GM19372 (cell line): Measurements from ENCODE around the gene CD209.

Experiments
- ATAC-seq: cut with Tn5 transposase; IDR thresholded peaks from one replicate; pipeline ENCODE4 v1.9.1; 2021; ENCODE audit warnings: mild to moderate bottlenecking, low read depth, moderate library complexity; ENCODE audit not compliant: unreplicated experiment

Gene CD209

GRCh38 chr19:7709932-7710460 is 37.3 kb downstream of the CD209 start:
- ATAC-seq = no peak

DNA sequence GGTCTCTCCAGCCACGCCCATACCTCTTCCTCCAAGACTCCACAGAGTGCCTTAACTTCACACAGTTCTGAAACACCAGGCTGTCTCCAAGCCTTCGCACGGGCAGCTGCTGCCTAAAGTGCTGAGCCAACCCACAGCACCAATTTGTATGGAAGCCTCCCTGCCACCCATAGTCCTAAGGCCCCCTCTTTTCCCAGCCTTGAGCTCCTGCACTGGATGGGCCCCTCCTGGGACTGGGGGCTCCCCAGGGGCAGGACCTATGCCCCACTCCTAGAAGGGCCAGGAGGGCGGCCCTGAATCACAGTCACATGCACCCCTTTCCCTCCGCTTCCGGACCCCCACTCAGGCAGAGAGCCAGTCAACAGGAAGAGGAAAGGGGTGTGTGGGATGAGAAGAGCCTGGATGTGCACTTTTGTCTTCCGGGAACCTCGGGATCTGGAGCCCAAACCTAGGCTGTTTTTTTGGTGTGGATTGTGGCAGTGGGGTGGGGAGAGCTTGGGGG is 40.3 kb downstream of the CD209 start:
- ATAC-seq = no peak

GRCh38 chr19:7706188-7706954 is 41.0 kb downstream of the CD209 start:
- ATAC-seq = no peak

- ATAC-seq = no peak
Observed at GRCh38 chr19:7705387-7706187, 41.7 kb downstream of the CD209 start.

- ATAC-seq = no peak
Observed at GRCh38 chr19:7704280-7705060, 42.9 kb downstream of the CD209 start.

DNA sequence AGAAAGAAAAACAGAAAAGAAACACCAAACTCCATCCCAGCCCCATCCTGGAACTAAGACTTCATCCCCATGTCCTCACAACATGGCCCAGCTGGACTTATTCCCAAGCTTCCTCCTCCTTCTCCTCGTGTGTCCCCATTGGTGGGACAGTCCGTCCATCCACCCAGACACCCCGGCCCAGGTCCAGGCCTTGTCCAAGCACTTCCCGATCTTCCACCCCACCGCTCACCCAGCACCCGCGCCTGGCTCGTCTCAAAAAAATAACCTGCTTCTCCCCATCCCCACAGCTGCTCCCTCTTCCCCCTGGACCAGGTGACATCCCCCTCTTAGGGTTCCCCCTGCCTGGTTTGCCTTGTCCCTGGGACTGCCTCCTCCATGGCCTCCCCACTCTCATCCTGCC is 44.0 kb downstream of the CD209 start:
- no peak for ATAC-seq

DNA sequence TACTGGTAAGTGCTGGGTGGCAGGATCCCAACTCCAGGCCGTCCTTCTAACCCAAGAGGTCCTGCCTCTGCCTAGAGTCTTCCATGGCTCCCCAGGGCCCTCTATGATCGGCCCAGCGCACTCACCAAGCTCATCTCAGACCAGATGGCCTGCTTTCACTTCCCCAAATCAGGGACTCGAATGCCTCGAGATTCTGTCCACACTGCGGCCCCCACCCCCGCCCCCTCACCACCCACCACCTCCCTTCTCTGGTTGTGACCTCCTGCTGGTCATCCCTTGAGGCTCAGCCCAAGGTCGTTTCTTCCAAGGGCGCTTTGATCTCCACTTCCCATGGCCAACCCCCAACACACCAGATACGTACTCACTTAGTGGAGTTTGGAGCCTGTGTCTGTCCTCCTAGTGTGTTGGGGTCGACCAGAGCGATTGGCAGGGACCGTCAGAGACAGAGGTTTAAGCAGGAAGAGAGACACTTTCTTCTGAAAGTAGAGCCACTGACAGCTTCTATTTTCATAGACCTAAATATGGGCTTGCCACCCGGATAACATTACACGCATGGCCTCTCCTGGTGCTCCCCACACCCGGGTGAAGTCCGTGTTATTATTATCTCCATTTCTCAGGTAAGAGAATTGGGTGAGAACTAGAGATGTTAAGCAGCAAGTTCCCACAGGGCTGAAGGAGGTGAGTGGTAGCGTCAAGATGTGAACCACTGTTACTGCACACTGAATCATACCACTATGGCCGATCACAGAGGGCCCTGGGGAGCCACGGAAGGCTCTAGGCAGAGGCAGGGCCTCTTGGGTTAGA is 45.5 kb downstream of the CD209 start, which contains the start of gene FCER2:
TSS of gene FCER2 (minus strand) at position 478 of the 804 bp plus-strand sequence. CDS start 2,371 bp downstream, outside the sequence.
- peak; percentile 53 for ATAC-seq

GRCh38 chr19:7701049-7701653 is 46.2 kb downstream of the CD209 start:
- ATAC-seq = no peak

DNA sequence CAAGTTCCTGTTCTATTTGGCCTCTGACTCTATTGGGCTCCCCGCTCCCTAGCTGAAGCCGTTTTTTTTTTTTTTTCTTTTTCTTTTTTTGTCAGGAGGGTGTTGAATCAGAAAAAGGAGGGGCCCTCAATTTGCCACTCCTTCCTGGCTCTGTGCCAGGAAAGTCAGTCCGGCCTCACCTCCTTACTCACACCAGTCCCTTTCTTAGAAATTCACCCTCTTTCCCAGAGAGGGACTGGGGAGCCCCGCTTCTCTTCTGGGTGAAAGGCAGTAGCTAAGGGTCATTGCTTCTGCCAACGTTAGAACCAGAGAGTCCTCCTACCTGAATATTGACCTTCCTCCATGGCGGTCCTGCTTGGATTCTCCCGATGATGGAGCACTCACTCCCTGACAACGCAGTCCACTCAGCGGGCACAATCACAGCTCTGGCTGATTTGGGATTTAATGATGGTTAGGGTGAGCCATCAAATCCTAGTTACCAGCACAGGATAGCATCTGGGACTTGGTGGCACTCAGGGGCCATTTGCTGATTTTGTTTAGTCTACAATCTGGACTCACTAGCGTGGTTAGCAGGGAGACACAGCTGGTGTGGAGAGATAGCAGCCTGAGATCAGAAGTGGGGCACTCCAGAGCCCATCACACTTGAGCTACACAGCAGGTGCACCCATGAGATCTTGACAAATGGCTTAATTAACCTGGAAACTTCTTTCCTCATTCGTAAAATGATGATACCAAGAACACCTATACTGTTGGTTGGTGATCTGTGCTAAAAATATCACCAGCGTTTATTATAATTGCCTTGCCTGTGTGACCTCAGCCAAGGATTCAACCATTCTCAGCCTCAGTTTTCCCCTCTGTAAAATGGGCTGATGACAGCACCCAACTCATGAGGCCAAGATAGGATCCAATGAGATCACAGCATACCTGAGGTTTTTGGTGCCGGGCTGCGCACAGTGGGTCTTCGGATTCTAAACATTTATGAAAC is 47.6 kb downstream of the CD209 start:
- no peak for ATAC-seq

GRCh38 chr19:7699003-7699402 is 48.3 kb downstream of the CD209 start:
- ATAC-seq = no peak

- ATAC-seq = no peak
Observed at GRCh38 chr19:7698583-7698982, 48.8 kb downstream of the CD209 start.

- no peak for ATAC-seq
Observed at GRCh38 chr19:7697721-7698287, 49.5 kb downstream of the CD209 start.

DNA sequence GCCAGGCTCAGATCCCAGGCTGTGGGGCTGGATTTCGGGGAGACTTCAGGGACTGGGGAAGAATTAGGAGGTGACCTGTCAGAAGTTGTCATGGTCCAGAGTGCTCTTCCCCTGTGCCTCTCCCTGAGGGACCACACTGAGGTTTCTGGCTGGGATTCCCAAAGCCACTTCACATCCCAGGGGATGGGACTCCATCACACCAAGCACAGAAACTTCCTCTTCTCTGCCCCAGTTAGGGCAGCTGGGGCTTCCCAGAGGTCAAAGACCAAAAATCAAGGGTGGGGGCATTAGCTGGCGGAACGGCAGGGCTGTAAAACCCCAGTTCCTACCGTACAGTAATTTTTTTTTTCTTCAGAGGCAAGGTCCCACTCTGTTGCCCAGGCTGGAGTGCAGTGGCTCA is 52.8 kb downstream of the CD209 start:
- no peak for ATAC-seq

DNA sequence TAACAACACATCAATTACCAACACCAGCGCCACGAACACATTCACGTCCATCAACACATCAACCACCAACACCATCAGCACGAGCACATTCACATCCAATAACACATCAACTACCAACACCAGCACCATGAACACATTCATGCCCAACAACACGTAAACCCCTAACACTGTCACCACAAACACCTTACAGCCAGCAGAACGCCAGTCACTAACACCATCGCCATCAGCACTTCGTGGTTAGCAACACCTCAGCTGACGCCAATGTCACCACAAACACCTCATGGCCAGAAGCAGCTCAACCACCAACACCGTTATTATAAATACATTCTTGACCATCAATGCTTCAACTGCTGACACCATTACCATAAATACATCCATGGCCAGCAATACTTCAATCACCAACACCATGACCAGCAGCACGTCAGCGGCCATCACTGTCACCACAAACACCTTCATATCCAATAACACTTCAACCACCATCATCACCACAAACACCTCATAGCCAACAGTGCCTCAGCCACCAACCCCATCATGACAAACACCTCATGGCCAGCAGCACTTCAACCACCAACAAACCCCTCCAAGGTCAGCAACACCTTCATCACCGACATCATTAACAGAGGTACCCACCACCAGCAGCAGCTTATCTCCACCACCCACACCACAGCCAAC is 54.8 kb downstream of the CD209 start:
- ATAC-seq = no peak

DNA sequence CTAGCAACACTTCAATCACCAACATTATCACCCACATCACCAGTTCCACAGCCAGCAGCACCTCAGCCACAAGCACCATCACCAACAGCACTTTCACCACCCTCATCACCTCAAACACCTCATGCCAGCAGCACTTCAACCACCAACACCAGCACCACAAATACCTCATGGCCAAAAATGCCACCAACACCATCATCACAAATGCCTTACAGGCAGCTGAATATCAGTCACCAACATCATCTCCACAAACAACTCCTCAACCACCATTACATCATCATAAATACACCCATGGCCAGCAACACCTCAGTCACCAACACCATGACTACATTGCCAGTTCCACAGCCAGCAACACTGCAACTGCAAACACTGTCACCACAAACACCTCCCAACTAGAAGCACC is 55.8 kb downstream of the CD209 start:
- no peak for ATAC-seq

GRCh38 chr19:7690779-7691258 is 56.5 kb downstream of the CD209 start:
- no peak for ATAC-seq
